DMS153 treated with DMSO at 0.1 percent for 48 hours (cell line): ENCODE measurements around the gene NDUFS2.
A peak's percentile ranks its signal among the peaks of the same experiment; 100 is the strongest.
"Not testable (repeated sequence)": the region's sequence is repeated elsewhere in the genome, so short reads cannot be mapped to it uniquely, and the experiment has no call there.

Experiments
- DNase-seq: peaks from one replicate; lab custom pipeline; 2025; ENCODE audit not compliant: unreplicated experiment; lab: John Stamatoyannopoulos, UW

NDUFS2 gene

DNA sequence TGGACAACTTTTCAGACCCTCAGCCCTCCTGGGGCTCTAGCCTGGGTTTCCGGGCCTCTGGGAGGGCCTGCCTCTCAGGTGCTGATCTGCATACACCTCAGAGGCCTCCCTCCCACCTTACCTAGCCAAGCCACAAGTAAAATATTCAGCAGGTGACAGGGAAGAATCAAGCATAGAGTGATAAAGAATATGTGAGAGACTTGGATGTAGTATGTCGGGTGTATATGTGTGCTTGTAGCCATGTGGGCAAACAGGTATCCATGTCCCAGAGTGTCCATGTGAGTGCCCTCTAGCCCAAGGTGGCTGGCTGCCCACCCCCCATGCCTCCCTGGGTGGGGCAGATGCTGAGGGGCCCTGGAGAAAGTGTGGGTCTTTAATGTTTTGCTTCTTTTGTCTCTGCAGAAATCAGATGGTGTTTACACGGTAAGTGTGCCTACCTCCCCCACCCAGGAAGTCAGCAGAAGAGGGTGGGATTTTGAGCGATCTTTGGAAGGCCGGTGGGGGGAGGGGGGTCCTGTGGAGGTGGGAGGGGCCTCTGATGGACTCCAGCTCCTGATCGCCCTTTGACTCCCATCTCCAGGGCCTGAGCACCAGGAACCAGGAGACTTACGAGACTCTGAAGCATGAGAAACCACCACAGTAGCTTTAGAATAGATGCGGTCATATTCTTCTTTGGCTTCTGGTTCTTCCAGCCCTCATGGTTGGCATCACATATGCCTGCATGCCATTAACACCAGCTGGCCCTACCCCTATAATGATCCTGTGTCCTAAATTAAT is 16.3 kb downstream of the NDUFS2 start:
- no peak for DNase-seq

DNA sequence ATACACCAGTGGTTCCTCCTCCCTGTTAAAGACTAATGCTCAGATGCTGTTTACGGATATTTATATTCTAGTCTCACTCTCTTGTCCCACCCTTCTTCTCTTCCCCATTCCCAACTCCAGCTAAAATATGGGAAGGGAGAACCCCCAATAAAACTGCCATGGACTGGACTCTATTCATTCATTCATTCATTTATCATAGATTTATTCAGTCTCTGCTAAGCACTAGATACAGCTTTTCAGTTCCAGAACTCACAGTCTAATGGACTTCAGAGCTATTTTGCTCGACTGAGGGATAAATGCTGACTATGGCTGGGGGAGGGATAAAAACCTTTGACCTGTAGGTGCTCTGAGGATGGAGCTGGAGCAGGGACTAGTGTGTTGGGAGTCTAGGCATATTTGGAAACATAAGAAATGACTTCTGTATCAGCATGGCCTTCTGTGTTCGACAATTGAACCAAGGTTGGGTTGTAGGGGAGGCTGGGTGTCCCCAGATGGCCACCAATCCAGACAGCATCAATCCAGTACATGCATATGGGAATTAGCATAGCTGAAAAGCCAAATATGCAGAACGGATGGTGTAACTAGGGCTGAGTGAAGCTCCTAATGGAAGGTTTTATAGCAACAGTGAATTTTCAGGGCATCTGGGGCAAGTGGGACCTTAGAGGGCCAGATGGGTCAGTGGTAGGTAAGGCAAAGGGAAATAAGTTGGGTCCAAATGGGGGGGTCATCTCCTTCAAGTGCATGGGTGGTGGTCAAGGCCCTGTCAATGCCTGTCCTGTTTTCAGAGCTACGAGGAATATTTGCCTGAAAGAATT is 17.1 kb downstream of the NDUFS2 start:
- DNase-seq, result no peak

GRCh38 chr1:161220002-161220401 is 17.8 kb downstream of the NDUFS2 start:
- no peak for DNase-seq

DNA sequence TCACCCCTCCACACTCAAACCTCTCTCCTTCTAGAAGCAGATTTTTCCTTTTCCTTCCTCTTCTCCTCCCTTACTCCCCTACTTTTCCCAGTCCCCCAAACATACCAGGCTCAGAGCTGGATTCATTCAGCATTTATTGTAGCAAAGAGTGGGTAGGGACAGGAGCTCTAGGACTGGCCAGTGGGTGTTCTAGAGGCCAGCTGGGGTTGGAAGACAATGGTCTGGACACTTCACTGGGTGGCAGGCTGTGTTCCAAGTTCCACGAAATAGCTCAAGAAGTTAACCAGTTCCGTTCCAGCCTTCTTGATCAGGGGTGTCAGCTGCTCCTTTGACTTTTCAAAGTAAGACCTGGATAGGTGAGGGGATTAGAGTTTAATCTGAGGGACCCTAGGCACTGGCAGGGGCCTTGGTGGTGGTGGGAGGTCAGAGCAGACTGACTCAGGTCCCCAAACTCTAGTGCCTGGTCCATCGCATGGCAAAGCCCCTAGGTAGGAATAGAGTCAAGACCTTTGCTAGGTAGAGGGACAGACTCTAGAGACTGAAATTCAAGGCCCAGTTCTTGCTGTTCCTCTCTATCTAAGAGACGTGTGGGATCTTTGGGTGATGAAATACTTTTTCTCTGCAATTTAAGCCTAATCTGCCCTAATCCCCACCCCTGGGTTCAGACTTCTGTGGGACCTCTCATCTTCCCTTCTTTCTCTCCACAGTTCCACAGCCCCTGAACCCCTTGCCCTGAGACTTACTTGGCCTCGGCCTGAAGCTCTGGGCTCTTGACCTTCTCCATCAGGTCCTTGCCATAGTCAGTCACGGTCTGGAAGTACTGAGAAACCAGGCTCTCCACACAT is 20.2 kb downstream of the NDUFS2 start:
- no peak for DNase-seq

GRCh38 chr1:161223805-161224694 is 21.9 kb downstream of the NDUFS2 start:
- no peak for DNase-seq

- not testable (repeated sequence) for DNase-seq
Observed at GRCh38 chr1:161224695-161225087, 22.5 kb downstream of the NDUFS2 start.

GRCh38 chr1:161225178-161225533 is 23.0 kb downstream of the NDUFS2 start:
- DNase-seq, result no peak

- DNase-seq, result peak; percentile 97
Observed at GRCh38 chr1:161225534-161226319, 23.6 kb downstream of the NDUFS2 start, which contains the start of gene TOMM40L. TOMM40L (plus strand) TSS chr1:161226060; CDS start chr1:161226490, 430 bp downstream.

DNA sequence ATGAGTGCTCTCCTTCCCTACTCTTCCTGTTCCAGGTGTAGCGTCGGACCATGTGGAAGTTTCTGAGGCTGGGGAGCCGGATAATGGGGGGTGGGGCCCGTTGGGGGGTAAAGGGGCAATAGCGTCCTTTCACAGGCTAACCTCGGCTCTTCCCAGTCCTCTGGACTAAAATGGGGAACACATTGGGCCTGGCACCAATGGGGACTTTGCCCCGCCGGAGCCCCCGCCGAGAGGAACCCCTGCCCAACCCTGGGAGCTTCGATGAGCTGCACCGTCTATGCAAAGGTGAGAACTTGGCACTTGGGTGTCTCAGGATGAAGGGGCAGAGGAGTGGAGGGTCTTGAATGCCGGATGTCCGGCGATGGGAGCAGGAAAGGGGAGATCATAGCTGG is 24.1 kb downstream of the NDUFS2 start:
- DNase-seq, result no peak

DNA sequence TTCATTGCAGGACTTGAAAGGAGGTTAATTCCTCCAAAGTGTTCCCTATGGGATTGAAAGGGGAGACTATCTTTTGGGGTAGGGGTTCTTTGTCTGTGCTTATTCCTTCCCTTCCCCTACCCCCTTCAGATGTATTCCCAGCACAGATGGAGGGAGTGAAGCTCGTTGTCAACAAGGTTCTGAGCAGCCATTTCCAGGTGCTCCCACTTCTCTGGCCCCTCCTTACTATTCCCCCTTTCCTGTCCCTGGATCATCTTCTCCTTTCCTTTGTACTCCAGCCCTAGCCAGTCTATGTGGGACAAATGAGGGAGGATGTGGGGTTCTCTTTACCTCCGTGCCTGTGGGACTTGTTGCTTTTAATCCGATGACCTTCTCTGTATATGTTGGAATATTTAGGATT is 24.6 kb downstream of the NDUFS2 start:
- DNase-seq, result peak; percentile 44

DNA sequence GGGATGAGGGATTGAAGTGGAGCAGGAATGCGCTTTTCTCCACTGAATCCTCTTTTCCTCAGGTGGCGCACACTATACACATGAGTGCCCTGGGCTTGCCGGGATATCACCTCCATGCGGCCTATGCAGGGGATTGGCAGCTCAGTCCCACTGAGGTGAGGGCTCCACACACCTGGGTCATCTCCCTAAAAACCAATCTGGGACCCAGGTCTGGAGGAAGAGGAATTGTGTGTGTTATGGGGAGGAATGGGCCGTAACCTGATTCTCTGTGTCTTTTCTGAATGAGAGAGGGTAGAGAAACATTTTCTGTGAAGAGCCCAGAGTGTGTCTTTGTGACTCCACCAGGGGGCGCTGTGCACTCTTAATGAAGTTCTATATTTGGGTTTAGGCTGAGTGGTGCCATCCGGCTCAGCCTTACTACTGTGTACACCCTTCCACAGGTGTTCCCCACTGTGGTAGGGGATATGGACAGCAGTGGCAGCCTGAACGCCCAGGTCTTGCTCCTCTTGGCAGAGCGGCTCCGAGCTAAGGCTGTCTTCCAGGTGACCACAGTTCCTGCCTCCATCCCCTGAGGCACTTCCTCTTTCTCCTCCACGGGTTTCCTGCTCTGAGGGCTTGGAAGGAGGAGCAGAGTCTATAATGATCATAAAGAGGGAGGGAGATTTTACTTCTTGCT is 25.2 kb downstream of the NDUFS2 start:
- DNase-seq, result peak; percentile 93

GRCh38 chr1:161228032-161228431 is 25.9 kb downstream of the NDUFS2 start:
- no peak for DNase-seq

DNA sequence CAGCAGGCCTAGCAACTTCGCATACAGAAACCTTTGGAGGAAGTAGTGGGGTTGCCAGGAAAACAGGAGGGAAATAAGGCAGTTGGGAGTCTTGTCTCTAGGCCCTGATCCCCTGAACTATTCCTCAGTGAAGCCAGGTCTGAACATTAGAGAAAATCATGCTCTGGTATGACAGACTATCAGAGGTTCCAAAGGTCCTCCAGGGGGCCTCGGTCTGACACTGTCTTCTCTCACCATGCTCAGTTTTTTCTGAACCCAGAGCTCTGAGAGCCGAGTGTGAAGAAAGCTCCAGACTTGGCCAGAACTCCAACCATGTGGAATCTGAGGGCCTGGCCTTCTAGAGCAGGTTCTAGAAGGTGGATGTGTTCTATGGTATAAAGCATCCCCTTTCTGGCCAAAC is 27.7 kb downstream of the NDUFS2 start:
- no peak for DNase-seq

- no peak for DNase-seq
Observed at GRCh38 chr1:161230762-161231161, 28.6 kb downstream of the NDUFS2 start.

DNA sequence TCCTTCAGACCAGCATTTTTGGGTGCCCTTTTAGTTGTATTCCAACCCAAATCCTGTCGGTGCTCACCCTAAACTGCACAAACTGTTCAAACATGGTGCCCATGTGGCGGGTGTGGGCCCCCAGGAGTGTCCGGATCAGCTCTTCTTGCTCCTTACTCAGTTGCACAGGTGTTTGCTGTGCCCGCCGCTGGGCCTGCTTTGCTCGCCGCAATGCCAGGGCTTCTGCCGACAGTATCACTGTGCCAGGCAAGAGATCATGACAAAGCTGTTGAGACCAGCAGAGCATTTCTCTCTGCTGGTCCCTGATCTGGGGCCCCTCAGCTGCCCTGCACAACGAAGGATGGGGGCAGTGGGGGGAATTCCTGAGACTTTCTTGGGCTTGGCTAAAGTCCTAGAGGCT is 30.9 kb downstream of the NDUFS2 start:
- no peak for DNase-seq

DNA sequence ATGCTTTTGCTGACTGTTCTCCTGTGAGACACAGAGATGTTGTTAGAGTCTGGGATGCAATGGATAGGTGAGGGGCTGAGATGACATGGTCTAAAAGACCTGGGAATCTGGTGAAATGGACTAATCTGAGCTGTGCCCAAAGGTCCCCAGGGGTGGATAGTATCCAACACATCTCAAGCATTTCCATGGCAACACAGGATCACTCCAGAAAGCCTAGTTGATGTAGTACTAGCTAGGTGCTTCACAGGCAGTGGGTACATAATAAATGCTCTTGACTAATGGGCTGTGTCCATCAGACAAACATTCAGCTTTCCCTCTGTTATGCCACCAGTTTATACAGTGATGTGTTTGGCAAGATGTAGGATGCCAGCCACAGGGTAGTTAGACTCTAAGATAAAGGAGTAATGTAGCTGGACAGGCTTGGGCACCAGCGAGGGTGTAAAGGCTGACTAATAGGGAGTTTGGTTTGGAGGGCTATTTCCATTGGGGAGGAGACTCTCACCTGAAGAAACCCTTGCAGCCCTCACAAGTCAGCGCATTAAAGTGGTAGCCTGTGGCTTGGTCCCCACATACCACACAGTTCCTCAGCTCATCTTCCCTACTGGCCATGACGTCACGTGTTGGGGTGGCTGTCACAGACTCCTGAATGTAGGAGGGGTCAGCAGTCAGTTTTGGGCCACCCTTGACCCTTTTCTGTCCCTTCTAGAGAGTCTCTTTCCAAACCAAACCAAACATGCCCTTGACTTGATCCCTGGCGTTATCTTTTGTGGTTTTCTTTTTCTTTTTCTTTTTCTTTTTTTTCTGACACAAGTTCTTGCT is 34.0 kb downstream of the NDUFS2 start:
- DNase-seq, result no peak

DNA sequence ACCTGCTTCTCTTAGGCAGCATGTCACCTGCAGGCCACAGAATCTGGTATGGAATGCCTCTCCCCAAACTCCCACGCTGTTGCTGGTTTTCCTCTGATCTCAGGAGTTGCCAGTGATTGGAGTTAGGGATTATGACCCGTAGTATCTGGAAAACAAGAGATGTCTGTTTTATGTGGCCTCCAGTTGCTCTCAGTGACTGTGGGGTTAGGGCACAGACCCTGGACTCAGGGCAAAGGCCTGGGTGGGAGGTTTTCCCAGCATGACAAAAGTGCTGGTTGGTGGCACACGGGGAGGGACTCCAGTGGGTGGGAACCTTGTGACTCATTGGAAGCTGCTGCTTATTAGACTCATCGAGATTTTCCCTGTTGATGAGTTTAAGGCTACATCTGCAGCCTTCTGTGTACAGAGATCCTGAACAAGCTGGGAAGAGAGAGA is 35.9 kb downstream of the NDUFS2 start, which contains the start of gene NR1I3:
Gene NR1I3, minus strand, starts transcription at position 165 of the 435 bp plus-strand sequence. CDS start 1,638 bp downstream, outside the sequence.
- DNase-seq, result no peak

- DNase-seq, result no peak
Observed at GRCh38 chr1:161241682-161242081, 39.5 kb downstream of the NDUFS2 start.
